Neutrophil (primary cell): ENCODE data around the gene RHOBTB1.
"Not testable (repeated sequence)": the region's sequence is repeated elsewhere in the genome, so short reads cannot be mapped to it uniquely, and the experiment has no call there.

ENCODE experiments used
- H3K27ac ChIP-seq: fragments of 200-600 bp; sonication (generic); 2 replicates; pipeline ENCODE4 v1.5.1; 2016; ENCODE audit warnings: mild to moderate bottlenecking, moderate library complexity
- H3K27me3 ChIP-seq: fragments of 200-600 bp; sonication (generic); 2 replicates; pipeline ENCODE4 v1.6.0; 2016; ENCODE audit warnings: mild to moderate bottlenecking
- H3K36me3 ChIP-seq: fragments of 200-600 bp; sonication (generic); 2 replicates; pipeline ENCODE4 v1.5.1; 2017
- H3K4me1 ChIP-seq, 2 experiments: fragments of 200-600 bp in 1 of 2; sonication (generic) in 1 of 2; 1 replicate in 1 of 2; 2 replicates in 1 of 2; pipeline versions ENCODE4 v1.5.1 to v1.6.1; 2013 to 2016; ENCODE audit warnings: low read depth in 1 of 2, low read length in 1 of 2, mild to moderate bottlenecking in 1 of 2, moderate library complexity in 1 of 2; ENCODE audit not compliant: control insufficient read depth in 1 of 2, insufficient read depth in 1 of 2
- H3K4me3 ChIP-seq, 2 experiments: fragments of 200-600 bp in 1 of 2; sonication (generic) in 1 of 2; 1 replicate in 1 of 2; 2 replicates in 1 of 2; pipeline ENCODE4 v1.5.1; 2013 to 2016; ENCODE audit warnings: low read depth in 1 of 2, low read length in 1 of 2, mild to moderate bottlenecking in 1 of 2, moderate library complexity in 1 of 2
- H3K9me3 ChIP-seq: fragments of 200-600 bp; sonication (generic); 2 replicates; pipeline ENCODE4 v1.5.1; 2016
- TF ChIP-seq, protein P1 (sequence below): fragments of 200-600 bp; sonication (generic); IDR thresholded peaks from 2 replicates; pipeline ENCODE4 v1.5.1; 2016; ENCODE audit warnings: antibody characterized with exemption

The RHOBTB1 gene

DNA sequence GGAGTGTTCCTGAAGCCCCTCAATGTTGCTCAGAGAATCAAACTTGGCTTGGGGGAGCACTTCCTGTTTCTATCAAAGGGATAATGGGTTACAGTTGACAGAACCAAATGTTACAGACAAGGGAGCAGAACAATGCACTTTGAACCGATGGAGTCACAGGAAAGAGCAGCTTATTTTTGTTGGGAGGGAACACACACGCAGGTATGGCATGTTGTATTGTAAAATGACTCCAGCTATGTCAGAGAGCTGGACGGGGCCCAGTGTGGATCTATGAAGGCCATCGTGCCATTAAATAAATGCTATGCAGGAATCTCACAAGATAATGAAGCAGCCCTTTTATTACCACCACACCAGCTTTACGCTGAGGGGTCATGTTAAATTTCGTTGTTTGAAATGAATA, 35.1 kb downstream of the RHOBTB1 start:
- Histone ChIP-seq H3K9me3 (no peaks in the 10 kb centered on the region), H3K27me3 (no peaks in the 10 kb centered on the region), H3K27ac (no peak overlapping the region), H3K4me1 (peaks cover 0 to 10% of the 10 kb centered on the region in 2 experiments), H3K36me3 (no peaks in the 10 kb centered on the region), H3K4me3 (no peak overlapping the region)
- TF ChIP-seq, protein P1, sequence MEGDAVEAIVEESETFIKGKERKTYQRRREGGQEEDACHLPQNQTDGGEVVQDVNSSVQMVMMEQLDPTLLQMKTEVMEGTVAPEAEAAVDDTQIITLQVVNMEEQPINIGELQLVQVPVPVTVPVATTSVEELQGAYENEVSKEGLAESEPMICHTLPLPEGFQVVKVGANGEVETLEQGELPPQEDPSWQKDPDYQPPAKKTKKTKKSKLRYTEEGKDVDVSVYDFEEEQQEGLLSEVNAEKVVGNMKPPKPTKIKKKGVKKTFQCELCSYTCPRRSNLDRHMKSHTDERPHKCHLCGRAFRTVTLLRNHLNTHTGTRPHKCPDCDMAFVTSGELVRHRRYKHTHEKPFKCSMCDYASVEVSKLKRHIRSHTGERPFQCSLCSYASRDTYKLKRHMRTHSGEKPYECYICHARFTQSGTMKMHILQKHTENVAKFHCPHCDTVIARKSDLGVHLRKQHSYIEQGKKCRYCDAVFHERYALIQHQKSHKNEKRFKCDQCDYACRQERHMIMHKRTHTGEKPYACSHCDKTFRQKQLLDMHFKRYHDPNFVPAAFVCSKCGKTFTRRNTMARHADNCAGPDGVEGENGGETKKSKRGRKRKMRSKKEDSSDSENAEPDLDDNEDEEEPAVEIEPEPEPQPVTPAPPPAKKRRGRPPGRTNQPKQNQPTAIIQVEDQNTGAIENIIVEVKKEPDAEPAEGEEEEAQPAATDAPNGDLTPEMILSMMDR: no peak

DNA sequence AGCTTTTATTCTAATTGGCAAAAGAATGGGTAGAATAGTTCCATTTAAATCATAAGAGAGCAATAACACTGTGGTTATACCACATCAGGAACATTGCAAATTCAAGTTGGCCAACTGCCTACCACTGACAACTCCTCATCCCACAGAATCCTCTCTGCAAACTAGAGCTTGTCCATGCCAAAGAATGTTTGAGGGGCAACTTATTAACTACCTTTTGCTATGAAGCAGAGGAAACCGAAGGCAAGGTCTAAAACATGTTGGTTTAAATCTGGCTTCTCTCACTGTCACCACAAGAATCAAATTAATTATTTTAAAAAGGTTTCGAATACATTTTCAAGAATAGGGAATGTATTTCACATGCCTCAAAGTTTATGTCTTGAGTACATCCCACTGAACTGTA, 36.0 kb downstream of the RHOBTB1 start:
- H3K4me1 ChIP-seq: peaks cover 0 to 10% of the 10 kb centered on the region in 2 experiments
- TF ChIP-seq, protein P1: no peak

GRCh38 chr10:60907236-60907635, 36.7 kb downstream of the RHOBTB1 start:
- H3K9me3 ChIP-seq: no peaks in the 10 kb centered on the region
- no peak overlapping the region for H3K27ac ChIP-seq
- peaks cover 0 to 10% of the 10 kb centered on the region in 2 experiments for H3K4me1 ChIP-seq
- no peaks in the 10 kb centered on the region for H3K36me3 ChIP-seq
- TF ChIP-seq, protein P1: no peak
- no peak overlapping the region for H3K4me3 ChIP-seq
- no peaks in the 10 kb centered on the region for H3K27me3 ChIP-seq

More for the DNA sequence above, 36.0 kb downstream of the RHOBTB1 start:
- H3K9me3 ChIP-seq: no peaks in the 10 kb centered on the region
- no peaks in the 10 kb centered on the region for H3K27me3 ChIP-seq
- no peak overlapping the region for H3K27ac ChIP-seq
- H3K36me3 ChIP-seq: no peaks in the 10 kb centered on the region
- no peak overlapping the region for H3K4me3 ChIP-seq

DNA sequence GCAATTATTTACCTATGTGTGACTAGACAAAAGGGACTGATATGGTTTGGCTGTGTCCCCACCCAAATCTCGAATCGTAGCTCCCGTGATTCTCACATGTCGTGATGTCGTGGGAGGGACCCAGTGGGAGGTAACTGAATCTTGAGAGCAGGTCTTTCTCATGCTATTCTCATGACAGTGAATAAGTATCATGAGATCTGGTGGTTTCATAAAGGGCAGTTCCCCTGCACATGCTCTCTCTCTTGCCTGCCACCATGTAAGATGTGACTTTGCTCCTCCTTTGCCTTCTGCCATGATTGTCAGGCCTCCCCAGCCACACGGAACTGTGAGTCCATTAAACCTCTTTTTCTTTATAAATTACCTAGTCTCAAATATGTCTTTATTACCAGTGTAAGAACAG, 37.2 kb downstream of the RHOBTB1 start:
- H3K4me1 ChIP-seq, H3K27ac ChIP-seq, H3K4me3 ChIP-seq, H3K27me3 ChIP-seq, H3K9me3 ChIP-seq, H3K36me3 ChIP-seq: not testable (repeated sequence)

GRCh38 chr10:60906411-60906810, 37.6 kb downstream of the RHOBTB1 start:
- H3K27ac ChIP-seq: no peak overlapping the region
- TF ChIP-seq, protein P1: no peak
- H3K4me1 ChIP-seq: peaks cover 0 to 10% of the 10 kb centered on the region in 2 experiments
- no peaks in the 10 kb centered on the region for H3K36me3 ChIP-seq
- no peak overlapping the region for H3K4me3 ChIP-seq
- no peaks in the 10 kb centered on the region for H3K27me3 ChIP-seq
- H3K9me3 ChIP-seq: no peaks in the 10 kb centered on the region

DNA sequence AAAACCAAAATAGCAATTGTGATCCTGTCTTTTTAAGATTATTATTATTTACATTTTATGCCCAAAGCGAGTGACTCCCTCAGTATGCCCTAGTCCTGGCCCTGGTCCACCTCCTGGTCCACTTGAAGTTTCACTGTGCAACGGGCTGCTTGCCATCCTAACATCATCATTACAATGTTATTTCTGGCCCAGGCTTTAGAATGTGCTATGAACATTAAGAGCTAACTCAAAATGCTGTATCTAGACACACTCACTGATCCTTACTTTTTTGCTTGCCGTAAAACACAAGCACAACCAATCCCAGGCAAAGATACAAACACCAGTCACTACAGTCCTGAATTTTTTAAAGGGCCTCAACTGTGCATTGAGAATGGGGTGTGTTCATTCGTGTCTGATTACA, 38.4 kb downstream of the RHOBTB1 start:
- Histone ChIP-seq H3K4me1 (peaks cover 0 to 4% of the 10 kb centered on the region in 2 experiments), H3K27me3 (no peaks in the 10 kb centered on the region), H3K36me3 (no peaks in the 10 kb centered on the region), H3K4me3 (no peak overlapping the region), H3K9me3 (no peaks in the 10 kb centered on the region), H3K27ac (no peak overlapping the region)
- TF ChIP-seq, protein P1: no peak
